GM19238 (cell line): ENCODE results near the gene UCK2.

Source experiments
- DNase-seq: peaks from one replicate; pipeline ENCODE4 v3.0.0; 2011; ENCODE audit warnings: low spot score; ENCODE audit not compliant: insufficient read length

UCK2 gene

DNA sequence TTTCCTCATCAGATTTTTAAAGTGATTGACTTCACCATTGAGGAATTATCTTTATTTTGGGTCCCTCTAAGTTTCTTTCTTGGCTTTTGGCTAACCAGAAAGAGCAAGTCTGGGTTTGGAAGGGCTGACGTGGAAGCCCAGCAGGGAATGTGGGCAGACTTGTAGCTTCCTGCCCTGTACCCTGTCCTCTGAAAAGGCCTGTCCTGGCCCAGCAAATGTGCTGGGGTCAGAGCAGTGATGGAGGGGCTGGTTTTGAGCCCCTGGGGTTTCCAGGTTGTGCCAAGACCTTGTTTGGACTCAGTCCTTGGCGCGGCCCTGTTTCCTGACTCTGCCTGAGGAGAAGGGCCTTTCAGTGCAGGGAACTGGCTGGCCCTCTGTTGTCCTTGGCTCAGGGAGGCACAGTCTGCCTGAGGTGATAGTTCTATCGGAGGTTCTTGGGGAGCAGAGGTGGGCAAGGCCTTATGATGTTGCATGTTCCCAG, 72.1 kb downstream of the UCK2 start:
- no peak for DNase-seq

DNA sequence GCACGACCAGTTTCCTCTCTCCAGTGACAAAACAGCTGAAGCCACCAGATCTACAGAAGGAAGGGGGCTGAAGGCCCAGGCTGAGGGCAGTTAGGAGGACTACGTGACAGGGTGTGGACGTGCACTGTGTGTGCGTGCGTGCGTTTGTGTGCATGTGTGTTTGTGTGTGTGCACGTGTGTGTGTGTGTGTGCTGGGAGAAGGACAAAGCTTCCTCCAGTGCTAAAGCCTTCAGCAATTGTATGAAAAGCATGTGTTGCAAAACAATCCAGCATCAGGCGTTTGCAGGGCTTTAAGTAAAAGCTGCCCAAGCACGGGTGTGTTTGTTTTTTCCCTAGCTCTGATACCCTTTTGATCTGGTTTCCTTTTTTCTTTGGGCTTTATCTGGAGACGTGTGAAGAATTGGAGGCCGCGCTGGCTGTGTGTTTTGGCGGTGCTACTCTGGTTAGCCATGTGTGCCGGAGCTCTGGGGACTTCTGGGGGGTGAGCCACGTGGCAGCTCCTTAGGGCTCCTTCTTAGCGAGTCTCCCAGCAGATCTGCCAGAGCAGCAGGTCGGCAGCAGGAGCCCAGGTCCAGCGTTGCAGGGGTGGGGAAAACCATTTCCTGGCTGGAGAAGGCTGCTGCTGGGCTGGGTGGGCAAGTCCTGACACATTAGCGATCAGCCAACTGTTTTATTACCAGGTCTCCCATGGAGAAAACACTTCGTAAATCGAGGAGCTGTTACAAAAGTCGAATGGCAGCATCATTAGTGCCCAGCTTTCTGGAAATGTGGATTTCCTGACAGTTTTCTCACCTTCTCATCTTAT, 73.4 kb downstream of the UCK2 start:
- no peak for DNase-seq

DNA sequence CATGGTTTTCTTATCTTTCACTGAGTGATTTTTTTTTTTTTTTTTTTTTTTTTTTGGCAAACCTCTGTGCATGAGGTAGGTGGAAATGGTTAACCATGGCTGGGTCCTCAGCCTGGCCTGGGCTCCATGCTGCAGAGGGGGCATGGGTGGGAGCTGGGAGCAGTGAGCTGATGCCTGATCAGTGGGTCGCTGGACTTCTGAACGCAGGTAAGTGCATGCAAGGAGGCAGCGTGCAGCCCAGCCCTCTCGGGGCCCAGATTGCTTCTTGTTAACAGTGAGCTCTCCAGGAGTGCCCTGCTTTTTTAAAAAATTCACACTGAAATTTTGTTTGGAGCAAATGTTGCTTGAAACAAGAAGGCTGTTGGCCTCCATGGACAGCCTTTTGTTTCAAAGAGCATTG, 75.2 kb downstream of the UCK2 start:
- no peak for DNase-seq

DNA sequence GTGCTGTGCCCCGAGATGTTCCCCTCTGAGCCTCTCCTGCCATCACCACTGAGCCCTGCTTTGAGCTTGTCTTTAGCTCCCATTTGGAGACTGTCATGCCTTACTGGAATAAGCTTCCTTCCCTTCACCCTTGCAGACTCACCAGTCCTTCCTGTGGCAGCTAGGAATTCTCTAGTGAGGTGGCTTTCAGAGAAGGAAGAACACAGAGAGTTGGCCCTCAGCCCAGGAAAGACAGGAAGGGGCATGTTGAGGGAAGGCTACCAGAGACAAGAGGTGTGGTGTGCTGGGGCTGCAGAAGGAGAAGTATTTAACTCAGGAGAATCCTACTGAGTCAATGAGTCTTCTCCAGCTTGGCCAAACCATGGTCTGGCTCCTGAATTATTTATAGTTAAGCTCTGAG, 76.3 kb downstream of the UCK2 start:
- no peak for DNase-seq

DNA sequence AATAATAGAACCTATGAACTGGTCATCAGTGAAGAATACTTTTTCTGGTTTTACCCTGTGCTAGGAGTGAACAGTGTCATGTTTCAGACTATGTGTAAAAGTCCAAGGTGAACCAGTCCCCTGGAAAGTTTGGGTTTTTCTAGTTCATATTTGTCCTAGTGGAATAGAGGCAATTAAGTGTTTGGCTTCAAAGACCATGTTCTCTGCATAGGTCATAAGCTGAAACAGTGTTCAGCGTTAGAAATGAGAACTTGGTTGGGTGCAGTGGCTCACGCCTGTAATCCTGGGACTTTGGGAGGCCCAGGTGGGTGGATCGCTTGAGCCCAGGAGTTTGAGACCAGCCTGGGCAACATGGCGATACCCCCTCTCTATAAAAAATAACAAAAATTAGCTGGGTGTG, 77.5 kb downstream of the UCK2 start:
- no peak for DNase-seq

DNA sequence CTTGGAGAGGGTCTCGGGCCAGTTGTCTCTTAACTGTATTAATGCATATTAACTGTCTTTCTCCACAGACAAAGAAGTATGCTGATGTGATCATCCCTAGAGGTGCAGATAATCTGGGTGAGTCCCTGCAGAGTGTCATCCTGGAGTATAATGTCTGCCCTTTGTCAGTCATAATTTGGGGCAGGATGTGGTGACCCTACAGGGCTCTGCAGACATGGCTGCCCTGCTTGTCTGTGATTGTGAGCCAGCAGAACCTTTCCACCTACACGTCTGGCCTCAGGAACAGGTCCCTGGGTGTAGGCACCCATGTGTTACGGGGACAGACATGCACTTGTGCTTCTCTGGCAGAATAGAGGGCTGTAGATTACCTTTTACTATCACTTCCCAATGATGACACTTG, 78.4 kb downstream of the UCK2 start:
- DNase-seq: no peak

DNA sequence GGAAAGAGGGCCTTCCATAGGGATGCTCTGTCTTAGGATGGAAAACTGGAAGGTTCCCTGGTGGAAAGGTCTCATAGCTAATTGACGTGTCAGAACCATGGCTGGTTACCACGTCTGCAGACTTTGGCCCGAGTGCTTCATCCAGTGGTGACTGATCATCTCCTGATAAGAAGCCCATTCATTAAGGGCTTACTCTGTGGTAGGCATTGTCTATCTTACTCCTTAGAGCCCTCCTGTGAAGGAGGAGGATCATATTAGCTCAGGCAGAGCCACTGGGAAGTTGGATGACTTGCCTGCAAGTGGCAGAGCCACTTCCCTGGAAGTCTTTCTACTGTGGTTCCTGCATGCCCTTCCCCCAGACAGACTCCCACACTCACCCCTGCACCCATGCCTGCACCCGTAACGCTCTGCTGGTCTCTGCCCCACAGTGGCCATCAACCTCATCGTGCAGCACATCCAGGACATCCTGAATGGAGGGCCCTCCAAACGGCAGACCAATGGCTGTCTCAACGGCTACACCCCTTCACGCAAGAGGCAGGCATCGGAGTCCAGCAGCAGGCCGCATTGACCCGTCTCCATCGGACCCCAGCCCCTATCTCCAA, 79.9 kb downstream of the UCK2 start:
- no peak for DNase-seq

DNA sequence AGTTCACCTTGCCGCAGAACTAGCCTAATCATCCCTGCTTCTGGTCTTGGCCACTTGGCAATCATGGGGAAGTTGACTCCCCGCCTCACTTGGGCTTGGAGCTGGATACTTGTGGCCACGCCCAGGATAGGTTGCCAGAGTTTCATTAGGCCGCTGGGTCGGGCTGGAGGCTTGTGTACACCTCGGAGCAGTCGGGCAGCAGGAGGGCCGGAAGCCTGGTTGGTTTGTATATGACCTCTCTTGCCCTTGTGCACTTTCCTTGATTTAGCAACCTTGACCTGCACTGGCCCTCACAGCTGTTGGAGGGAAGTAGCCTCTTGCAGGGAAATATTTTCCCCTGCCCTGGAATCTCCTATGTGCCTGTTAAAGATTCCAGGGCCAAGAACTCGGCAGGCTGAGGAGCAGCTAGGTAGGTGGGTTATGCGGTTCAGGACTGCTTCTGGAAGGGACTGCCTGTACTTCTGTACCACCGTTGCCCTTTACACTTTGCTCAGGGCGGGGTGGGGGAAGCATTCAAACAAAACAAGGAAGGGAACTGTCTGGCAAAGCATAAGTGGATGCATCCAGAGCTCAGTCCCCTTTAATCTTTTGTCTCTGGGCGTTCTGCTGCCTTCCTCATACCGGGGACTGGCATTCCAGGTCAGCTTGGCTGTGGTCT, 83.5 kb downstream of the UCK2 start:
- DNase-seq: no peak

DNA sequence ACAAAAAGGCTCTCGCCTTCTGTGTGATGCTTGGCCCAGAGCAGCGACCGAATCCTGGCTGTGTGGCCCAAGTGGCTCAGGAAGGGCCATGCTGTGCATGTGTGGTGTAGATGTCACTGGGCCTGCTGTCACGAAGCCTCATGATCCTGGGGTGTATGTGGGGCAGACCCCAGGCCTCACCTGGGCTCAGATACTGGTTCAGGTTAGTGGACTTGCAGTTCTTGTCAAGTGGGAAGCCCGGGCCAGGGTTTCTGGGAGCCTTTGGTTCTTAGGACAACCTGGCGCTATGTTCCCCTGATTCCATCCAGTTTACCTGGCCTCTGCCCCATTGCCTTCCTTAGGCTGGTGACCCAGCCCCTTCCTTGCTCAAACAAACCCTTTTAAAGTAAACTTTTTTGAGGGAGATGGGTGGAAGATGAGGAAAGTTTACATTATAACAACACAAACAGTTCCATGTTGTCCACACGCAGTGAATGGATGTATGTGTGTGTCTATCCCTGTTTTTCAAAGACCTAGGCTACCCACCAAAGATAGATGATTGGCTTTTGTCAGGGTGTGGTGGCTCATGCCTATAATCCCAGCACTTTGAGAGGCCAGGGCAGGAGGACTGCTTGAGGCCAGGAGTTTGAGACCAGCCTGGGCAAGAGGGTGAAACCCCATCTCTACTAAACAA, 84.3 kb downstream of the UCK2 start:
- no peak for DNase-seq

DNA sequence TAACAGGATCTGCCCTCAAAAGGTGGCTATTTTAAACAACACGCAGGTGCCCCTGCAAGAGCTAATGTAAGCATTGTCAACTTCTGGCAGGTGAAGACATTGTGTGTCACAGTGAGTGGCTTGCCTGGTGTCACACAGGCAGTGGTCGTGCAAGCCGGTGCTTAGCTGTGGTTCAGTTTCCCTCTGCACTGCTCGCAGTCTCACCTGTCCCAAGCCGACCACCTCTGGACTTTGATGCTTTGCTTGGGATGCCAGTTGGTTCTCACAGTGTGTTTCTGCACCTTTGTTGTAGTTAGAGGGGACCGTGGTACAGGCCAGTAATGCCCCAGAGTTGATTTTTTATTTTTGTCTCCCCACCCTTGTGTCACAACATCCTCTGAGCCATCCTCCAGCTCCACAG, 85.2 kb downstream of the UCK2 start:
- DNase-seq: no peak

DNA sequence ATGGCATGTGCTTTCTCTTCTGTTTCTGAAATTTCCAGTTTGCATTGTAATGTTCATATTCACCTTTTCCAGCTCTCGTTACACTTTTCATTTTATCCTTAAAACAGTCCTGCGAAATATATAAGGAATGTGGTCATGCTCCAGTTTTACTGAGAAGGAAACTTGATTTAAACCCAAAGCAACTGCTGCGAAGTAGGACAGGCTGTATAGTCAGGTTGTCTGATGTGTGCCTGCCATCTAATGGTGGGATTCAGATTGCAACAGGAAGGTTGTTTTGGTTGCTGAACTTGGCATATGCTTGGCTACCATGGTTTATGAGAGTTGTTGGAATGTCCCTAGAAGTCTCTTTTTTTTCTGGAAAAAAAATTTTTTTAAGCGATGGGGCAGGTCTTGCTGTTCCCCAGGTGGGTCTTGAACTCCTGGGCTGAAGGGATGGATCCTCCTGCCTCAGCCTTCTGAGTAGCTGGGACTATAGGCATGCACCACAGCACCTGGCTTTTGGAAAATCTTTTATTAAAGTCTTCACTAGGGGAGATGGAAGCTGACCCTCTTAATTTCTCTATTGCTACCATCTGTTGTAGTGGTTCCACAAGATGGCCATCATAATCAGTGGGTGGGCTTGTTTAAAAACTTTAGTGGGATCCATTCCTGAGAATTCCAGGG, 86.9 kb downstream of the UCK2 start:
- DNase-seq: peak; percentile 53

DNA sequence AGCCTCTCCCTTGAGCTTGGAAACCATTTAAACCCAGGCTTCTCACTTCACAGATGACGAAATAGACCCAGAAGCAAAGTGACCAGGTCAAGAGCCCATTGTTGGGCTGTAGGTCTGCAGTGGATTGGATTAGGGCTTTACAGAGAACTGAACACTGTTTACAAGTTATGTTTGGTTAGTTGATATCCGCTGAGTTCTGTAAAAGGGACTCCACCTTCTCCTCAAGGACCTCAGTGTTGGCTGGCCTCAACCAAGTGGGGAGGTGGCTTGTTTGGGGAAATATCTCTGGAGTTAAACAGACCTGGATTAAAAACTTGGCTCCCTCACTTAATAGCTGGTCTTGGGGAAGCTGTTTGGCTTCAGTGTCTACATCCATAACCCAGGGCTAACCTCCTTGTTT, 88.1 kb downstream of the UCK2 start:
- DNase-seq: no peak

DNA sequence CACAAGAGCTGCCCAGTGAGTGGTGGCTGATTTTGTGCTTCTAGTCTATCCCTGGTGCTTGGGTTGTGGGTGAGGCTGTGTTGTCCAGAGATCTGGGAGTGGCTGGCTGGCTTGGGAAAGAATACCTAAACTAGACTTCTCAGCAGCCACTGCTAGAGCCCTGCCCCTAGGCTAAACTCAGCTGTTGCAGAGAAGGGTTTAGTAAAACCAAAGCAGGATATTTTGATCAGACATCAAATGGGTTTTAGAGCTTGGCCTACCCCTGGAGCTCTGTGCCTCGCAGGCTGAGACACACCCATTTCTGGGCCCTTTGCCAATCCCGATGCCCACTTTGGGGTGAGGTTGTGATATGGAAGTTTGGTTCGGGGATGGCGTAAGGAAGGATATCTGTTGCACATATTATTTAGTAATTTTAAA, 88.5 kb downstream of the UCK2 start:
- DNase-seq: no peak

DNA sequence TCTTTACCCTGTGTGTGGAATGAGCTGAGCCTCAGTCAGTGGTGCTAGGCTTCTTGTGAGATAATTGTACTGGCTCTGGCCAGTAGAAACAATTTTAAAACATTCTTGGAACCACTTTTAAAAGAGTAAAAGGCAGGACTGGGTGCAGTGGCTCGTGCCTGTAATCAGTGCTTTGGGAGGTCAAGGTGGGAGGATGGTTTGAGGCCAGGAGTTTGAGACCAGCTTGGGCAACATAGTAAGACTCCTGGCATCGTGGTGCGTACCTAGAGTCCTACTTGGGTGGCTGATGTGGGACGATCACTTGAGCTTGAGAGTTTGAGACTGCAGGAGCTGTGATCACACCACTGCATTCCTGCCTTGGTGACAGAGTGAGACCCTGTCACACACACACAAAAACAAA, 89.8 kb downstream of the UCK2 start:
- DNase-seq: no peak

DNA sequence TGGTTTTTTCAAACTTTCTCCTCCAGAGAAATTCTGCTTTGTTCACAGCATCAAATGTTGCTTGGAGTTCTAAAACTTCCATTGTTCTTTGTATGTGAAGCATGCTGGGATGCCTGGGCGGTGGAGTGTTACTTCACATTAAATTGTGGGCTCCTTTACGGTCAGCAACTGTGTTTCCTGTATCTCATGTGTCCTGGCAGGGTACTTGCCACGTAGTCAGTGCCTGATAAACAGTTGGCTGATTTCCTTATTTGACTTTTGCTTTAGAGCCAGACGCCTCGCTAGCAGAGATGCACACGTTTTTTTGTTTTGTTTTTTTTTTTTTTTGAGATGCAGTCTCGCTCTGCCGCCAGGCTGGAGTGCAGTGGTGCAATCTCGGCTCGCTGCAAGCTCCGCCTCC, 96.7 kb downstream of the UCK2 start:
- DNase-seq: no peak

DNA sequence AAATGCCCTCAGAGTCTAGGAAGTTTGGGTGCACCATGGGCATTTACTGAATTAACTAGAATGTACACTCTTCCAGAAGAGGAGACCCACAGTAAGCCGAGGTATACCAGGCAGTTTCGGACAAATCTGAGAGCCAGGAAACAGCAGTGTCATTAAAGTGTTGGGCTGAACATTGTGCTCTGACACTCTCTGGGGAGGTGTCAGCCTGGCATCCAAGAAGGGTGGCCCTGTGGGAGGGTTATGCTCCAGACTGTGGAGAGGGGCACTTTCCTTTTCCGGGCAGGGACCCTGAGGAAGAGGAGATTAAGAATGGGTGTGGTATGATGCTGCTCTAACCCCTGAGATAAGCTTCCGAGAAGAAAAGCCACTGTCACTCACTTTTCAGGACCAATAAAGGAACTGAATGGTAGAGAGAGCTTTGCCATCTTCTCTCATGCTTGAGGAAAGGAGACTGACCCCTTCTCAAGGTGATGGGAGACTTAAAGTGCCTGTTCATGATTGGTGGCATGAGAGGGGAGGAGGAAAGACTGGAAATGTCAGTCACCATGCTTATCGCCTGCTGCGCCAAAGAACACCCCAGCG, 98.2 kb downstream of the UCK2 start:
- DNase-seq: no peak

DNA sequence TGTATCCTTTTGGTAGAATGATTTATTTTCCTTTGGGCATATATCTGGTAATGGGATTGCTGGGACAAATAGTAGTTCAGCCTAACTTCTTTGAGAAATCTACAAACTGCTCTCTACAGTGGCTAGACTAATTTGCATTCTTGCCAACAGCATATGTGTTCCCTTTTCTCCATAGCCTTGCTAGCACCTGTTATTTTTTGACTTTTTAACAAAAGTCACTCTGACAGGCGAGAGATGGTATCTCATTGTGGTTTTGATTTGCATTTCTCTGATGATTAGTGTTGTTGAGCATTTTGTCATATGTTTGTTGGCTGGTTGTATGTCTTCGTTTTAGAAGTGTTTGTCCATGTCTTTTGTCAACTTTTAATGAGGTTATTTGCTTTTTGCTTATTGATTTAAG, 99.8 kb downstream of the UCK2 start:
- no peak for DNase-seq

DNA sequence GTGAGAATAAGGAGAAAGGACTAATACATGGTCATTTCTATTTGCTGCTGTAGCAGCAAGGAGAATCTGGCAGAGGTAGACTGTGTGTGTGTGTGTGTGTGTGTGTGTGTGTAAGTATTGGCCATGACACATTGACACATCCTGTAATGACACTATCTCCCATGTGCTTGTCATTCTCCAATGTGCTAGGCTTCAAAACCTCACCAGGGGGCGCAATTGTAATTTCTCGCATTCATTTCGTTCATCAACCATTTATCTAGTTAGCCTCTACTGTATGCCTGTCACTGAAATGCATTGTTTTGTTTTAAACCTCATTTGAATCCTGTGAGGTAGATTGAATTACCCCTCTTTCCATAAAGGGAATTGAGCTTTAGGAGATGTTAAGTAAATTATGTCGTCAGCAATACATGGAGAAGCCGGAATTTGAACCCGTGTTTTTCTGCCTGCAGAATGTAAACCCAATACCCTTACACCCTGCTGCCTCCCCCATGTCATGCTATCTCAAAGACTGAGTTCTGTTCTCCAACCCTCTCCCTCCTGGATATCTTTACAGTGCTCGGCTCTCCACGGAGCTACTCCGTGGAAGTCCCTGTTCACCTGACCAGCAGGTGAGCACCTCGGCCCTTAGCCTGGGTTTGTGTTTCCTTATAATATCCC, 100.8 kb downstream of the UCK2 start:
- peak; percentile 37 for DNase-seq

DNA sequence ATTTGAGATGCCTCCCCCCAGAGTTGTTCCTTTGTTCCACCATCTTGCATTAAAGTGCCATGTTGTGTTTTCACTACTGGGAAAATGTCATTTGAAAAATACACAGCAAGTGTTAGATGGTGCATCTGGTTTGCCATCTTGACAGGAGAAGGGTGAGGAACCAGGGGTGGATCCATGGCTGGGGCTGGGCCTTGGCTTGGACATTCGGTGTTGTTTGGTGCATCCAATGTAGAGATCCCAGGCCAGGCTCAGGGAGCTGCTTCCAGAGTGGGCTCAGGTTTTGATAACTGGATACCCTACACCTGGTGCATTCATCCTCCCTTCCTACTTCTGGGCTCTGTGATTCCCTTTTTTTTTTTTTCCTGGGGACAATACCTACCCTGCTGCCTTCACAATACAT, 103.5 kb downstream of the UCK2 start:
- no peak for DNase-seq

DNA sequence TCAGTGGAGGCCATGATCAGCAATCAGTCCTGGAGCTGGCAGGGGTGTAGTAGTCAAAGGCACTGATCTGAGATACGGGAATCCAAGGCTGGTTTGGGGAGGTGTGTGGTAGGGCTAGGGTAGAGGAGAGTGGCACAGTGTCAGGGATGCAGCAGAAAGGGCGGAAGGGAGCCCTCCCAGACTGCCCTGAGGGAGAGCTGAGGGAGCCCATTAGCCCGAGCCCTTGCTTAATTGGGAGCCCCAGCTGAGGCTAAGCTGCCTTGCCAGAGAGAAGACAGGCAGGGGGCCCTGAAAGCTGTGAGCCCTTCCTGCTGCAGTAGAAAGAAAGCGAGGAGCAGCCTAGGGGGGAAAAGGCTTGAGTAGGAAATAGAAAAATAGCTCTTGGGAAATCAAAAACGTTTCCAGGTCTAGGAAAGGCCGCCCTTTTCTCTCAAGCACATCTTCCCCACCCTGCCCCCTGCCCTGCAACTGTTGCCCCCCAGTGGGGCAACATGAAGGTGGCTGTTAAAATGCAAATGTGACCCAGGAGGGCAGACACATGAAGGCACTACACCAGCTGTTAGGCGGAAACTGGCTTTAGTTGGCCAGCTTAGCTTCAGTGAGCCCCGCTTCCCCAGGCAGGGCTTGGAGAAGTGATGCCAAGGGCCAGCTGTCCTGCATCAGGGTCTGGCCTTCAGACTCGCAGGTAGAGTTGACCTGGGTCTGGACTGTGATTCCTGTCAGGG, 106.2 kb downstream of the UCK2 start:
- DNase-seq: no peak
